Stimulated activated CD8-positive, alpha-beta memory T cell treated with anti-CD3 and anti-CD28 coated beads, Interleukin-4, amount 100 ng/mL, for 48 hours (primary cell): ENCODE results near the gene DCTN5.

Experiments used
- DNase-seq: peaks from one replicate; pipeline ENCODE4 v3.0.0-alpha.2; 2020

Gene DCTN5

DNA sequence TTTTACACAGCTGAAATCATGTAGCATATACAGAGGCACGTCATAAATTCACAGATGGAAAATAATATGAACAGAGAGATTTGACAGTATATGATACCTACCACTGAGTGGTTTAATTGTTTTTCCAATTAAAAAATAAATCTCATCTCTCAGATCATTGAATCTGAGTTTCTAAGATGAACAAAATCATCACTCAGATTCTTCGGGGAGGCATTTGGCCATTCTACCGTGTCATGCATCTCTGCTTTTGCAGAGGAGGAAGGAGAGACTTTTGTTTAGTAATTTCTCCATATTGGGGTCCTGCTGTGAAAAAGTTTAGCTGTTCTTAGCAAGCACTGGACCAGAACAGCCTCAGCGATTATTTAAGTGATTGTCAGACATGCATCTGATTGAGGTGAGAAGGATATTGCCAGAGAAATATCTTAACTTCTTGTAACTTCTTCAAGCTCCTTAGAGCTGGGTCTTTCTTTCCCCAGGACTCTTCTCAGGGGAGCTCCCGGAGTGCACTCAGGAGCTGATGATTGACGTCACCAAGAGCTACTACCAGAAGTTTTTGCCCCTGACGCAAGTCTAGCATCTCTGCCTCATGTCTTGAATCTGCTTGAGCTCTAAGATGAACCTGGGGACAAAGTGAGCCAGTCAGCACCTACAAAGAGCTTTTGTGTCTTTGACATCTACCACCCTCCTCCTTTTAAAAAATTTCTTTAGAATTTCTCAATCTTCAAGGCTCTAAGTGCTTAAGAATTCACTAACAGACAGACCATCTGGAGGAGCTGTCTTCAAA lies 25.5 kb downstream of the DCTN5 start:
- DNase-seq, result no peak

DNA sequence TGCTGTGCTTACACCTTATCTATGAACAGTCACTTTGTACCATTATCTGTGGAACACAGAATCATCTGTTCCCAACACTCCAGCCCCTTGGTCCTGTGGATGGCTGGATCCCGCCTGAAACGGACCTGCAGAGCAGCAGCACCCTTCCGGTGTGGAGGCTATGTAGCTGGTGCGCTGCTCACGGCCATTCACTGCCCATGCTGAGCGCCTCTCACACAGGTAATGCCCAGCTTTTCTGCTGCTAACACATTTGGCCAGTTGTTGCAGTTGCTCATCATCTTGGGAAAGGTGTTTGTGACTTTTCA lies 26.0 kb downstream of the DCTN5 start:
- no peak for DNase-seq

DNA sequence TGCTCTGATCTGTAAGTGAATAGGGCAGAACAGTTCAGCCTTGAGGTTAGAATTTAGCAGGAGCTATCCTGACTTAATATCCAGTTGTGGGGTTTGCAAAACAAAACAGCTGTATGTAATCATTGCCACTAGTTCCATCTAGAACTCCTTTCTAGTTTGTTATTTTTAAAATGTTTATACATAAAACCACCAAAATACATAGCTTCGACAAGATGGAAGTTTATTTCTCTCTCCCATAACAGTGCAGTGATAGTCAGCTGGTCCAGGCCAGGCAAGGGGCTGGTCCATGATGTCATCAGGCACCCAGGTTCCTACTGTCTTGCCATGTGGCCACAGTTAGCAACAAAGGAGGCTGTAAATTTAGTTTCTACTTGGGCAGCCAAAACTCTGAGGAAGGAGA lies 27.0 kb downstream of the DCTN5 start:
- DNase-seq, result no peak

DNA sequence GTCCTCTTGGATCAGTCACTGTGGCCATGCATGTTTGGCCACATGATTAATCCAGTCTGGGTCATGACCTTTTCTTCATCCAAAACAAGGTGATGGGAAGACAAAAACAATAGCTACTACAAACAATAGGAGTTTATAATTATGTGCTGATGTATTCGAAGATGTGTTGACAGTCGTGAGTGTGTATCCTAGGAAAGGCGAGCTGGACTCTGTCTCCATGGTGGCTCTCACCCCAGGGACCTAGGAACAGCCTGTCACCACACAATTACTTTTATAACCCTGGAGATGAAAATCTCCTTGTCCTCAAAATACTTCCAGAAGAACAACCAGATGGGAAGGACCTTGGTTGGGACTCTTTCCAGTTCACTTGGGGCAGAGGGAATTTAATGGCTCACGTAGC lies 27.6 kb downstream of the DCTN5 start:
- DNase-seq, result no peak

DNA sequence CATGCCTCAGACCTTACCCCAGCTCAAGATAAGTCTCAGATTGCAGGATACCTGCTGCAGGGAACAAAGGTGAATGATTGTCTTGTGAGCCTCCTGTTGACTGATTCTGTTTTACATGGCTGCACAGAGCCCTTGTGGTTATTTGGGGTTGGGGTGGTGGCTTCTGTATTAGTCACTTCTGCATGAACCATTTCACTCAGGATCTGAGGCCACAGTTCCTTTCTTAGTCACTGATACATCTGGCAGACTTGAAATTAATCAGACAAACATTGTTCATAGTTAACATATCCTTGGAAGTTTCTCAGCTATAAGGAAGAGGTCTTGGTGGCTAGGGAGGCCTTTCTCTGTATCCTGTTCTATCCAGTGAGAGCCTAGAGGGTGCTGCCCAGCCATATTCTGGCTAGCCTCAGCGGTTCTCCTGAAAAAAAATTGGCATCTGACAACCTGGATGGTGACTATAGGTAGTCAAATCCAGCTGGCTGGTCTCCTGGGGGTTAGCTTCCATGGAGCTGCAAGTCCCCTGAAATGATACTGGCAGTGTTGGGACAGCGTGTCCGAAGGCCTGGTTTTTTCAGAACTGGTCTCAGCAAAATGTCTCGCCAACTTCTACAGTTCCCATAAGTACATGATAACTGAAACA lies 29.0 kb downstream of the DCTN5 start:
- DNase-seq, result peak; percentile 68

DNA sequence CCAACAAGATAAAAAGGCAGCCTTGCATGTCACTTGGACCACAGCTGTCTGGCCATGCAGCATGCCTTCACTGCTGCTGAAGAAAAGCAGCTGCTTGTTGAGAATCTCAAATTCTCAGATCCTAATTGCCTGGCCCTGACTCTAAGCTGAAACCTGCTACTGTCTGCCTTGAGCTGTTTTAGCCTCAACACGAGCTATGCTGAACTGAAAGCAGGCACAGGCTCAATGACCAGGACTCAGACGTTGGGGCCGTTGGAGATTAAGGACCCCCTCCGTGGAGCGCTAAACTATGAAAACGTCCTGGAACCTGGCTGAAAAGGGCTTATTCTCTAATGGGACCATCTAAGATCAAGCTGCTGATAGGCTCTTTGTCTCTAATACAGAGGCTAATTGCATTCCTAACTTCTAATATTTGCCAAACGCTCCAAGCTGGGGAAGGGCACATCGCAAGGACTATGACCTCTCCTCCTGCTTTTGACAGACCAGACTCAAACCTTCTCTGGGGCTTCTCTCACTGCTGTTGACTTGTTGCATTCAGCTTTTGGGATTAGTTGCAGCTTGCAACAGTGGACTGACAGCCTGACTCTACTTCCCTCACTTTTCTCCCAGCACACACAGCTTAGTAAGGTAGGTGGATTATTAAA lies 32.8 kb downstream of the DCTN5 start:
- no peak for DNase-seq

DNA sequence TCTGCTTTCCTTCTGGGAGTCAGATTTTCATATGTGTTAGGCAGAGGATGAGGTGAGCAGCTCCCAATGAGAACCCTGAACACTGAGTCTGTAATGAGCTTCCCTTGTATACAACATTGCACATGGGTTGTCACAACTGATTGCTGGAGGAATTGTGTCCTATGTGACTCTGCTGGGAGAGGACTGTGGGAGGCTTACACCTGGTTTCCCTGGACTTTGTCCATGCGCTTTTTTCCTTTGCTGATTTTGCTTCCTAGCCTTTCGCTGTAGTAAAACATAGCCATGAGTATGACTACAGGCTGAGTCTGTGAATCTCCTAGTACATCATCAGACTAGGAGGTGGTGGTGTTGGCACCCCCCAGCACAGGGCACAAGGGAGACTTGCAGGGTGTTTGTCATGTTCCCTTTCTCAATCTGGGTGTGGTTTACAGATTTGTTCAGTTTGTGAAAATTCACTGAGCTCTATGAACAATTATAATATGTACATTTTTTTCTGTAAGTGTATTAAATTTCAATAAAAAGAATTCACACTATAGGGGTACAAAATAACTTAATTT lies 35.7 kb downstream of the DCTN5 start:
- DNase-seq, result no peak

DNA sequence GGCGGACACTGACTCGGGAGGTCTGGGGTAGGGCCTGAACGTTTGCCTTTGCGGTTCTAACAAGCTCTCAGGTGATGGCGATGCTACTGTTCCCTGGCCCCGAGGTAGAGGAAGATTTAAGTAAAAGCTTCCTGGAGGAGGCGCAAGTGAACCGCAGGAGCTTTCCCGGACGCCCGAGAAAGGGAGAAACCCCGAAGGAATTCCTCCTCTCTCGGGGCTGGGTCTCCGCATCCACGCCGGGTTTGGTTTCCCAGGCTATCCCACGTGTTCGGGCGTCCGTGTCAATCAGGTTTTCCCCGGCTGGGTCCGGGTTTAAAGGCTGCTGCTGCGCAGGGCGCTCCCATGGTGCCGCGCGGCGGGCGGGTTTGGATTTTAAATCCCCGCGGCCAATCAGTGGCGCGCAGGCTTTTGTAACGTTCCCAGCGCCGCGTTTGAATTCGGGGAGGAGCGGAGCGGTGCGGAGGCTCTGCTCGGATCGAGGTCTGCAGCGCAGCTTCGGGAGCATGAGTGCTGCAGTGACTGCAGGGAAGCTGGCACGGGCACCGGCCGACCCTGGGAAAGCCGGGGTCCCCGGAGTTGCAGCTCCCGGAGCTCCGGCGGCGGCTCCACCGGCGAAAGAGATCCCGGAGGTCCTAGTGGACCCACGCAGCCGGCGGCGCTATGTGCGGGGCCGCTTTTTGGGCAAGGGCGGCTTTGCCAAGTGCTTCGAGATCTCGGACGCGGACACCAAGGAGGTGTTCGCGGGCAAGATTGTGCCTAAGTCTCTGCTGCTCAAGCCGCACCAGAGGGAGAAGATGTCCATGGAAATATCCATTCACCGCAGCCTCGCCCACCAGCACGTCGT lies 37.4 kb downstream of the DCTN5 start, which contains the start of gene PLK1:
Gene PLK1 (plus strand): TSS at position 460 of the 844 bp plus-strand sequence. CDS start 44 bp downstream, at position 504.
- DNase-seq, result peak; percentile 89

DNA sequence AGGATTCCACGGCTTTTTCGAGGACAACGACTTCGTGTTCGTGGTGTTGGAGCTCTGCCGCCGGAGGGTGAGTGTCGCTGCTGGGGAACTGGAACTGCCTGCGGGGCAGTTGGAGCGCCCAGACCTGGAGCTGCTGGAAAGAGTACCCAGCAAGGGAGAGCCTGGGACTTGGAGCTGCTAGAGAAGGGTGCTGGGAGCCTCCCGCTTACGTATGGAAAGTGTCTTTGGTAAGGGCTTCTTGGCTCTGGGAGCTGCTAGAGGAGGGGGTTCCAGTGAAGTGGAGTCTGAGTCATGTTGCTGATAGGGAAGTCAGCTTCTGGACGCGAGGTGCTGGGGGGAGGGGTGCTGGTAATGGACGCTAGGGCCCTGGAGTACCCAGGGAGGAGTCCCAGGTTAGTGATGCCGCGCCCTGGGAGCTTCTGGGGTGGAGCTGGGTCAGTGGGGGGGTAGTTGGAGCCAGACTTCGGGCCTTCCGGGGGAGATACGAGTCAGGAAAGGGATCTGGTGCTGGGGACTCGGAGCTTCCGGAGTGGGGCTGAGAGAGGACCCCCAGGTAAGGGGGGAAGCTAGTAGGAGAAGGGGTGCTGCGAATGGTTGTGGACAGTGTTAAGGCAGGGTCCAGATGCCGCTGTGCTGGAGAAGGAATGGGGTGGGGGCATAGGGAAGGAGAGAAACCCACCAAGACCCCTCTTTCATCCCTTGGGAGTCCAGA lies 38.2 kb downstream of the DCTN5 start:
- DNase-seq, result peak; percentile 53

DNA sequence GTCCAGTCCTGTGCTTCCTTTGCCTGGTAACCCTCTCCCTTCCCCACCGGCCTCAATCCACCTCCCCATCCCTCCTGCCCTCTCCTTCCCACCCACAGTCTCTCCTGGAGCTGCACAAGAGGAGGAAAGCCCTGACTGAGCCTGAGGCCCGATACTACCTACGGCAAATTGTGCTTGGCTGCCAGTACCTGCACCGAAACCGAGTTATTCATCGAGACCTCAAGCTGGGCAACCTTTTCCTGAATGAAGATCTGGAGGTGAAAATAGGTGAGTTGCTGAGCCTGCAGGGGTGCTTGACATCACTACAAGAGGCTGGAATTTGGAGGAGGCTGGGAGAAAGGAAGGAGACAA lies 38.7 kb downstream of the DCTN5 start:
- no peak for DNase-seq

DNA sequence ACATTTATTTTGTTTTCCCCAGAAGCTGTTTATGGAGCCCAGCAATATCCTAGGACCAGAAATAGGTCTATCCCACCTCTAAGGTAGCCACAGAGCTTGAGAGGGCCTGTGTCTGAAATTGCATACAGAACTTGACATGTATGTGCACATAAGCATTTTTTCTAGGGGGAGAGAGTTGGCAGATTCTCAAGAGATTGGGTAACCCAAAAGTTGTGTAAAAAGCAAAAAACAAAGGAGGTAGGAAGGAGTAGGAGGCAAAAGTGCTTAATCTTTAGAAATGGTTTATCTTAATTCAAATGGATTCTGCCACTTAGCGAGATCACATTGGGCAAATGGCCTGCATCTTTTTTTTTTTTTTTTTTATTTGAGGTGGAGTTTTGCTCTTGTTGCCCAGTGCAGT lies 40.9 kb downstream of the DCTN5 start:
- DNase-seq, result no peak

DNA sequence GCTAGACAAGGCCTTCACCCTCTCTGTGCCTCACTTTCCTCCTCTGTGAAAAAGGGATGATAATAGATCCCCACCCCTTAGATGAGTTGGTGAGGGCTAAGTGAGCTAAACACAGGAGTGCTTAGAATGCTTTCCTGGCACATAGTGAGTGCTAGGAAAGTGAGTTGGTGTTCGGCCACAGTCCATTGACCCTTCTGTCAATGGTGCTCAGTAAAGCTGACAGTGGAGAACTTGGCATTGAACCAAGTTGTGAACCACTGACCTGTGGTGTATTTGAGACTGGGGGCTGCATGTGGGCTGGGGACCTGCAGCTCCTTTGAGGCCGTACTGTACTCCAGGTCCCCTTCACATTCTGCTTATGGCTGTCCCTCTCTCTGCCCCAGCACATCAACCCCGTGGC lies 42.2 kb downstream of the DCTN5 start:
- DNase-seq, result no peak

DNA sequence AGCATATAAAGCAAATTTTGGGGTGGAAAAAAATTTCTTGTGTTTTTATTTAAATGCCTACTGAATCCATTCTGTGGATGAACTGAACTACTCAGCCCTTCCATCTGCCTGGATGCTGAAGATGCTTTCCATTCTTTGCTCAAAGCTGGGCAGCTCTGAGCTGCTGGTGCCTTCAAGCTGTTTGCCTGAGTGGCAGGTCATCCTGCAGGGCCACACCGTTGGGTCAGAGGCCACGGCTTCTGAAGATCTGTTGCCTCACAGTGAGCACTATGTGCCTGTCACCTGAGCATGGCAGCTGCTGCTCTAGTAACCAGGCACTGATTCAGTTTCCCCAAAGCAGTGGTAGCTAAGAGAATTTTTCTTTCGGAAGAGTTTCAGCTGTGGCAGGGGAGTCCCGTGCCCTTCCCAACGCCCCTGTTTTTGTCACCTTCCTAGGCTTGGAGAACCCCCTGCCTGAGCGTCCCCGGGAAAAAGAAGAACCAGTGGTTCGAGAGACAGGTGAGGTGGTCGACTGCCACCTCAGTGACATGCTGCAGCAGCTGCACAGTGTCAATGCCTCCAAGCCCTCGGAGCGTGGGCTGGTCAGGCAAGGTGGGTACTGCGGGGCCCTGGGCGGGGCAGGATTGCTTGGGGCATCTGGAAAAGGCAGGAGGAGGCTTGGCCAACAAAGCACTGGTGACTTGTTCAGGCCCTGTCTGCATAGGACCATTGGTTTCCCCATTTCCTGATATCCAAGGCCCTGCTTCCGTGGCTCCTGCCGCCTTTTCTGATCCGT lies 46.0 kb downstream of the DCTN5 start:
- no peak for DNase-seq

DNA sequence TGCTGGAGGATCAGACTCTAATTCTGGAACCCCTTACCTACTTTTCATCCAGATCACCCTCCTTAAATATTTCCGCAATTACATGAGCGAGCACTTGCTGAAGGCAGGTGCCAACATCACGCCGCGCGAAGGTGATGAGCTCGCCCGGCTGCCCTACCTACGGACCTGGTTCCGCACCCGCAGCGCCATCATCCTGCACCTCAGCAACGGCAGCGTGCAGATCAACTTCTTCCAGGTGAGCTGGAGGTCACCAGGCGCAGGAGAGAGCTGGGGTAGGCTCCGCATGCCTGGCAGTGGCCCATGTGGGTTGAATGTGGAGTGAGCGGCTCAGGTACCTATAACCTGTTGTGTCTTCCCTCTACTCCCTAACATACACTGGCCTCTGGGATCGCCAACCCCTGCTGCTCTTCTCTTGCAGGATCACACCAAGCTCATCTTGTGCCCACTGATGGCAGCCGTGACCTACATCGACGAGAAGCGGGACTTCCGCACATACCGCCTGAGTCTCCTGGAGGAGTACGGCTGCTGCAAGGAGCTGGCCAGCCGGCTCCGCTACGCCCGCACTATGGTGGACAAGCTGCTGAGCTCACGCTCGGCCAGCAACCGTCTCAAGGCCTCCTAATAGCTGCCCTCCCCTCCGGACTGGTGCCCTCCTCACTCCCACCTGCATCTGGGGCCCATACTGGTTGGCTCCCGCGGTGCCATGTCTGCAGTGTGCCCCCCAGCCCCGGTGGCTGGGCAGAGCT lies 48.3 kb downstream of the DCTN5 start:
- no peak for DNase-seq

DNA sequence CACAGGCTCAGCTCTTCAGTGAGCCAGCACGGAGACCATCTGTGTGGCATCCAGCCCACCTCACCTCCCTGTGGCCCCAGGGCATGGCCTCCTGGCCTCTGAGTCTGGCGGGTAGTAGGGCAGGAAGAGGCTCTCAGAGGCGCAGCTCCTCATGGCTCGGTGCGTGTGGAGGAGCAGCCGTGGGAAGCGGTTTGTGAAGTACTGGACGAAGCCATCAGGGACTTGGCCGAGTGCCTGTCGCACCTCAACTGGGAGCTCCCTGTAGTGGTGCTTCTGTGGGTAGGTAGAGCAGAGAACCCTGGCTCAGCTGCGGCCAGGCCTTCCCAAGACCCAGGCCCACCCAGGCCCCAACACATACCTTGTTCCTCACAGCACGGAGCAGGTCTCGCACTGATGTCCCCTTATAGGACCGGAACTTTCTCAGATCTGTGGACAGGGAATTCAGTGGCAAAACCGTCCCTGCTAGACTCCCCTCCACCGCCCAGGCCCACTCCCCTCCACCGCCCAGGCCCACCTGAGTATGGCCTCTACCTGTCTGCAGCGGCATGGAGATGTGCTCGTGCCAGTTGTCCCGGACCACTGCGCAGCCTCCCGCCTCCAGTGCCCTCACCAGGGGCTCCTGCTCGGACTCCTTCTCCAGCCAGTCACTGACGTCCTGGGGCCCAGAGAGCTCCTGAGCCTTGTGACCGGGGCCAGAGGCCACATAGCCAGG lies 49.7 kb downstream of the DCTN5 start:
- no peak for DNase-seq

DNA sequence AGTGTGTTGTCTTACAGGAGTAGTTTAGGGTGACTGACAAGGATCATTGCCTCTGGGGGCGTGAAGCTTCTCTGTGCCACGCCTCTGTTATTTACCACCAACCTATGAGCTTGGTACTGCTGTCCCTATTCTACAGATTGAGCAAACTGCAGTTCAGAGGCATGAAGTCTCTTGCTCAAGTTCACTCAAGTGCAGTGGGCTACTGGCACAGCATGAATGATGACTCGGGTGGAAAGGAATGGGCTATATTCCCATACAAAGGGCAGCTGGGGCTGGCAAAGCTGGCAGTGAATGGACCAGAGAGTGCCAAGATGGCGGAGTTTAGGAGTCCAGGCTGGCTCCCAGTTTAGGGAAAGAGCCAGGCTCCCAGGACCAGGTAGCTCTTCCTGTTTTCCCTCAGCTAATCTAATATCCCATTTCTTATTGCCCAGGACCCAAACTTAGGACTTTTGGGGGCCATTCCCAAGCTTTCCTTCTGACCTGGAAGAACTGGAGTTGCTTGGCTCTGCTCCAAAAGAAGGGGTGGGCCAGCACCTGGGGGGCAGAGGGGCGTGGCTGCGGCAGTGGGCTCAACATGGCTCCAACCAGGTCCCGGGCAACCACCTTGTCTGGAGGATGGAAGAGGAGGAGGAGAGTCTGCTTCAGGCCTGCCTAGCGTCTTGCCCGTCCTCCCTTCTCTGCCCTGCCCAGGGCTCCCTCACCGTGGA lies 50.4 kb downstream of the DCTN5 start:
- DNase-seq, result no peak

DNA sequence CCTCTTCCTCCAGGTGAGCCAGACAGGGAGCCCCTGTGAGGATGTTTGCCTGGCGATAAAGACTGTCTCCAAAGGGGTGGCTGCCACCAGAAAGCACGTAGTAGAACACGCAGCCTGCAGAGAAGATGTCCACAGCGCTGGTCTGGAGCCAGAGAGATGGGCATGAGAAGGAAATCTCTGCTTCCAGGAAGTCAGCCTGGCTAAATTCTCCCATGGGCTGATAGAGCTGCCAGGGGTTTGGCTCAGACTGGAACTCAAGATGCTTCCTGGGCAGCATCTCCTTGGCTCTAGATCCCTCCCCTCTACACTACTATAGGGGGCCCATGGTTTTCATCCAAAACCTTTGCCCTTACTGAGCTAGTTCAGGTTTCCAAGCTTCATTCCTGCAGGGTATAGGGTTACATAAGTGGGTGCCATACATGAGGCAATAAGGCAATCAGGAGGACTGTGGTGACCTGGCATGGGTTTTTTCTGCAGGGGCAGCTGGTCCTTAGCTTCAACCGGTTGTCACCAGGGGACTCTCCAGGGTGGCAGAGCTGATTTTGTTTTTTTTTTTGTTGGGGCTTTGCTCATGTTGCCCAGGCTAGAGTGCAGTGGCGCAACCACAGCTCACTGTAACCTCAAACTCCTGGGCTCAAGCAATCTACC lies 51.0 kb downstream of the DCTN5 start:
- DNase-seq, result no peak

DNA sequence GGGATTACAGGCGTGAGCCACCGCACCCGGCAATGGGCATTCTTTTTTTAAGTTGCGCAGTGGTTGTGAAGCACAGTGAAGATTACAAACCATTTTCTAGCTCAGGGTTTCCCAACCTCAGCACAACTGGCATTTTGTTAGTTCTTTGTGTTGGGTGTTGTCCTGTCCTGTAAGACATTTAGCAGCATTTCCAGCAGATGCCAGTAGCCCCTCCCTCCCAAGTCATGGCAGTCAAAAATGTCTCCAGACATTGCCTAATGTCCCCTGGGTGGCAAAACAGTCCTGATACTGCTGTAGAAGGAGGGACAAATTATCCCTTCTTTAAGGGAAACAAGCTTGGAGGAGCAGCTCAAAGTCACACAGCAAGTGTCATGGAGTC lies 53.0 kb downstream of the DCTN5 start:
- DNase-seq, result no peak
